ENCODE data around the gene MAP4K4. TPM values are rescaled to one million over a fixed set of nuclear protein-coding genes. Genes with fewer than 3 reads are reported as not detected.
"Not testable (repeated sequence)": the region's sequence is repeated elsewhere in the genome, so short reads cannot be mapped to it uniquely, and the experiment has no call there.

MAP4K4 gene
- total and polyA plus RNA-seq, 3 experiments from 2014 or later, result 13.5 to 36.0 (median 30.8) TPM

GRCh38 chr2:101931402-101931801 is 233.9 kb downstream of the MAP4K4 start:
- H3K9me3 ChIP-seq (ENCODE audit: low read length), result no peaks in the 10 kb centered on the region
- H3K27ac ChIP-seq (ENCODE audit: low read depth, low read length), result no peak overlapping the region
- Mint-ChIP-seq H3K4me3 (no peak overlapping the region), H3K4me1 (no peaks in the 10 kb centered on the region), H3K27me3 (peaks cover 6 to 32% of the 10 kb centered on the region in 2 donors), H3K9me3 (peaks cover 6 to 17% (median 15%) of the 10 kb centered on the region in 5 donors), H3K27ac (no peak overlapping the region), H3K36me3 (peaks cover 0 to 19% (median 4%) of the 10 kb centered on the region in 3 donors)
- no peak for DNase-seq
- H3K4me3 ChIP-seq (ENCODE audit: low read length), result no peak overlapping the region
- ChIA-PET CTCF (no interaction called here), POLR2A (no interaction called here)
- H3K36me3 ChIP-seq (ENCODE audit: insufficient read depth, low read length), result no peaks in the 10 kb centered on the region
- H3K27me3 ChIP-seq (ENCODE audit: insufficient read depth, low read length, poor library complexity, severe bottlenecking), result no peaks in the 10 kb centered on the region
- H3K4me1 ChIP-seq (ENCODE audit: insufficient read depth, low read length), result no peaks in the 10 kb centered on the region

DNA sequence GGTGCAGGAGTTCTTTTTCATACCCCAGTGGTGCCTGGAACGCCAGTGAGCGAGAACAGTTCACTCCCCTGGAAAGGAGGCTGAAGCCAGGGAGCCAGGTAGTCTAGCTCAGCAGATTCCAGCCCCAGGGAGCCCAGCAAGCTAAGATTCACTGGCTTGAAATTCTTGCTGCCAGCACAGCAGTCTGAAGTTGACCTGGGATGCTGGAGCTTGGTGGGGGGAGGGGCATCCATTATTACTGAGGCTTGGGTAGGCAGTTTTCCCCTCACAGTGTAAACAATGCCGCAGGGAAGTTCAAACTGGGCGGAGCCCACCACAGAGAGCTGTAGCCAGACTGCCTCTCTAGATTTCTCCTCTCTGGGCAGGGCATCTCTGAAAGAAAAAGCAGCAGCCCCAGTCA is 238.3 kb downstream of the MAP4K4 start:
- H3K4me1 ChIP-seq (ENCODE audit: insufficient read depth, low read length); H3K9me3 ChIP-seq (ENCODE audit: low read length); H3K36me3 ChIP-seq (ENCODE audit: insufficient read depth, low read length); DNase-seq; POLR2A ChIA-PET; CTCF ChIA-PET; H3K27ac Mint-ChIP-seq; H3K27ac ChIP-seq (ENCODE audit: low read depth, low read length); H3K4me3 ChIP-seq (ENCODE audit: low read length); H3K4me1 Mint-ChIP-seq; H3K4me3 Mint-ChIP-seq; H3K27me3 ChIP-seq (ENCODE audit: insufficient read depth, low read length, poor library complexity, severe bottlenecking): not testable (repeated sequence)
- H3K9me3 Mint-ChIP-seq, result peaks cover 0 to 17% (median 9%) of the 10 kb centered on the region in 5 donors
- peaks cover 0 to 11% (median 0%) of the 10 kb centered on the region in 3 donors for H3K36me3 Mint-ChIP-seq
- peaks cover 6 to 39% of the 10 kb centered on the region in 2 donors for H3K27me3 Mint-ChIP-seq

DNA sequence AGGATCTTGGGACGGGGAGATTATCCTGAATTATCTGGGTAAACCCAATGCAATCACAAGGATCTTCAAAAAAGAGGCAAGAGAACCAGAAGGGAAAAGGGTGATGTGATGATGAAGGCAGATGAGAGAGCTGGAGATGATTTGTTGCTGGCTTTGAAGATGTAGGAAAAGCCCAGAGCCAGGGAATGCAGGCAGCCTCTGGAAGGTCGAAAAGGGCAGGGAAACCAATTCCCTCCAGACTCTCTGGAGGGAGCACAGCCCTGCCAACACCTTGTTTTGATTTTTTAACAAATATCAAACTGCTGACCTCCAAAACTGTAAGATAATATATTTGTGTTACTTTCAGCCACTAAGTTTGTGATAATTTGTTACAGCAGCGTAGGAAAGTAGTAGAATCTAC is 245.3 kb downstream of the MAP4K4 start:
- H3K27ac Mint-ChIP-seq, result no peak overlapping the region
- Histone ChIP-seq H3K27me3 (ENCODE audit: insufficient read depth, low read length, poor library complexity, severe bottlenecking) (no peaks in the 10 kb centered on the region), H3K4me3 (ENCODE audit: low read length) (no peak overlapping the region), H3K9me3 (ENCODE audit: low read length) (no peaks in the 10 kb centered on the region), H3K36me3 (ENCODE audit: insufficient read depth, low read length) (no peaks in the 10 kb centered on the region), H3K27ac (ENCODE audit: low read depth, low read length) (no peak overlapping the region), H3K4me1 (ENCODE audit: insufficient read depth, low read length) (no peaks in the 10 kb centered on the region)
- peaks cover 3 to 9% (median 5%) of the 10 kb centered on the region in 5 donors for H3K9me3 Mint-ChIP-seq
- no peak for DNase-seq
- POLR2A ChIA-PET, result no interaction called here
- H3K4me1 Mint-ChIP-seq, result no peaks in the 10 kb centered on the region
- CTCF ChIA-PET, result no interaction called here
- H3K27me3 Mint-ChIP-seq, result peaks cover 6 to 18% of the 10 kb centered on the region in 2 donors
- H3K4me3 Mint-ChIP-seq, result no peak overlapping the region
- H3K36me3 Mint-ChIP-seq, result peaks cover 0 to 6% (median 0%) of the 10 kb centered on the region in 3 donors

Other genes starting within 250 kb of the MAP4K4 start
- not detected for gene RFX8, start 222.6 kb upstream of the MAP4K4 start, total RNA-seq
- gene RFX8, start 222.6 kb upstream of the MAP4K4 start, polyA plus RNA-seq, result not detected

All from CD8-positive, alpha-beta memory T cell (primary cell).